Right cardiac atrium (tissue), 5 donors: ENCODE measurements around the gene XAB2. TPM values are rescaled to one million over a fixed set of nuclear protein-coding genes. Genes with fewer than 3 reads are reported as not detected.
A peak's percentile ranks its signal among the peaks of the same experiment; 100 is the strongest.

Source experiments
- ATAC-seq, 2 donors: fragments of 200-7000 bp; cut with Tn5 transposase; one replicate each; pipeline versions ENCODE4 v1.8.0 to v1.9.1; 2020; ENCODE audit warnings: moderate library complexity in 2 of 2, mild to moderate bottlenecking in 1 of 2
- DNase-seq, 3 donors: peaks; one replicate each; pipeline ENCODE4 v3.0.0-alpha.2; 2020
- H3K27ac ChIP-seq: one replicate; pipeline ENCODE4 v1.5.1; 2013; ENCODE audit warnings: mild to moderate bottlenecking, low read length, control low read depth, moderate library complexity
- H3K27me3 ChIP-seq: one replicate; pipeline ENCODE4 v1.6.1; 2013; ENCODE audit not compliant: control insufficient read depth, insufficient read depth
- H3K4me1 ChIP-seq: one replicate; pipeline ENCODE4 v1.6.1; 2013; ENCODE audit warnings: low read length; ENCODE audit not compliant: control insufficient read depth, insufficient read depth
- H3K4me3 ChIP-seq: one replicate; pipeline ENCODE4 v1.5.1; 2013; ENCODE audit warnings: low read length, control low read depth
- H3K9me3 ChIP-seq: one replicate; pipeline ENCODE4 v1.6.1; 2013; ENCODE audit warnings: low read length; ENCODE audit not compliant: control insufficient read depth
- WGBS: extraction: QIAGEN DNeasy Blood & Tissue Kit; methylation state at CpG from one replicate; pipeline ENCODE4 v1.1.7; 2013; 5-methylcytosine and 5-hydroxymethylcytosine counted together
- intact Hi-C, 4 donors: fragments of 100-400 bp; cut with DNase I; formaldehyde crosslinking; loops; one replicate each; pipeline versions ENCODE4 v1.11.0 to v1.14.0; 2022 to 2023
- polyA plus RNA-seq: library from polyadenylated mRNA; stranded (reverse); fragments of 200-250 nt; gene quantifications from one replicate; pipeline ENCODE4 v1.2.3, GENCODE V29; 2013
- total RNA-seq, 4 donors: library from RNA; stranded (reverse); fragmentation: NEBNext Ultra II Directional; extraction: Animal tissue kit (Norgen Biotek cat#: 25700); gene quantifications; one replicate each; pipeline ENCODE4 v1.2.1, GENCODE V29; 2021
- donor health status: healthy with polysubstance abuse.
- donor health status: DM: no; HTN: yes; CAD: no.
- donor health status: DM: no; HTN: no; CAD: no.
- donor health status: DM: no; HTN: yes; CAD: no; lungs with severe emphysema.
- donor health status: DM: yes; HTN: yes; CAD: no.

The XAB2 gene
- total and polyA plus RNA-seq, 5 donors: 18.9 to 27.3 (median 25.0) TPM

- DNase-seq: no peak
- WGBS: 87% methylated on average over 40 of the region's 40 CpGs
- Histone ChIP-seq H3K27ac (no peak overlapping the region), H3K4me3 (no peak overlapping the region), H3K27me3 (no peaks in the 10 kb centered on the region), H3K4me1 (peaks cover 2% of the 10 kb centered on the region), H3K9me3 (no peaks in the 10 kb centered on the region)
- no peak for ATAC-seq
- intact Hi-C loops: no loop called here
Observed at GRCh38 chr19:7632340-7633203, 3.2 kb upstream of the XAB2 start.

GRCh38 chr19:7631577-7631976 is 2.2 kb upstream of the XAB2 start:
- Histone ChIP-seq H3K9me3 (no peaks in the 10 kb centered on the region), H3K4me1 (peaks cover 2% of the 10 kb centered on the region), H3K27ac (no peak overlapping the region), H3K4me3 (no peak overlapping the region), H3K27me3 (no peaks in the 10 kb centered on the region)
- 91% methylated on average over 12 of the region's 12 CpGs for WGBS
- intact Hi-C loops: no loop called here
- no peak for ATAC-seq
- no peak for DNase-seq

GRCh38 chr19:7628589-7629311 is 595 bp downstream of the XAB2 start:
- no peaks in the 10 kb centered on the region for H3K9me3 ChIP-seq
- peak overlapping the region; percentile 94 for H3K4me3 ChIP-seq
- DNase-seq: no peak
- H3K27ac ChIP-seq: peak overlapping the region; percentile 63
- intact Hi-C loops: no loop called here
- no peak for ATAC-seq
- H3K27me3 ChIP-seq: no peaks in the 10 kb centered on the region
- 5% methylated on average over 15 of the region's 15 CpGs for WGBS
- H3K4me1 ChIP-seq: peaks cover 2% of the 10 kb centered on the region

- intact Hi-C loops: no loop called here
Observed at GRCh38 chr19:7627166-7627565, 2.2 kb downstream of the XAB2 start.

GRCh38 chr19:7625763-7626372 is 3.5 kb downstream of the XAB2 start:
- H3K27me3 ChIP-seq: no peaks in the 10 kb centered on the region
- H3K27ac ChIP-seq: no peak overlapping the region
- 97% methylated on average over 34 of the region's 34 CpGs for WGBS
- H3K9me3 ChIP-seq: no peaks in the 10 kb centered on the region
- peaks cover 2% of the 10 kb centered on the region for H3K4me1 ChIP-seq
- DNase-seq (no peak), ATAC-seq (no peak)
- no peak overlapping the region for H3K4me3 ChIP-seq
- intact Hi-C loops: no loop called here

More at GRCh38 chr19:7627166-7627565, 2.2 kb downstream of the XAB2 start:
- no peaks in the 10 kb centered on the region for H3K9me3 ChIP-seq
- no peaks in the 10 kb centered on the region for H3K27me3 ChIP-seq
- H3K27ac ChIP-seq: no peak overlapping the region
- peaks cover 2% of the 10 kb centered on the region for H3K4me1 ChIP-seq
- 90% methylated on average over 24 of the region's 24 CpGs for WGBS
- no peak overlapping the region for H3K4me3 ChIP-seq
- DNase-seq (no peak), ATAC-seq (no peak)

- WGBS: 90% methylated on average over 17 of the region's 17 CpGs
- no peak for ATAC-seq
- no peak overlapping the region for H3K4me3 ChIP-seq
- no peaks in the 10 kb centered on the region for H3K4me1 ChIP-seq
- no peaks in the 10 kb centered on the region for H3K9me3 ChIP-seq
- H3K27ac ChIP-seq: no peak overlapping the region
- intact Hi-C loops: no loop called here
- DNase-seq: no peak
- no peaks in the 10 kb centered on the region for H3K27me3 ChIP-seq
Observed at GRCh38 chr19:7624810-7625209, 4.5 kb downstream of the XAB2 start.

- Histone ChIP-seq H3K4me1 (no peaks in the 10 kb centered on the region), H3K27me3 (no peaks in the 10 kb centered on the region), H3K27ac (no peak overlapping the region), H3K9me3 (no peaks in the 10 kb centered on the region), H3K4me3 (no peak overlapping the region)
- DNase-seq (peak in 1 of 3 donors; percentile 42), ATAC-seq (no peak)
- 92% methylated on average over 39 of the region's 39 CpGs for WGBS
- intact Hi-C loops: no loop called here
Observed at GRCh38 chr19:7623725-7624603, 5.4 kb downstream of the XAB2 start.

- Histone ChIP-seq H3K4me1 (no peaks in the 10 kb centered on the region), H3K27me3 (no peaks in the 10 kb centered on the region), H3K4me3 (no peak overlapping the region), H3K9me3 (no peaks in the 10 kb centered on the region), H3K27ac (no peak overlapping the region)
- ATAC-seq (no peak), DNase-seq (peak in 1 of 3 donors; percentile 46)
- intact Hi-C loops: no loop called here
- 81% methylated on average over 16 of the region's 16 CpGs for WGBS
Observed at GRCh38 chr19:7622933-7623685, 6.2 kb downstream of the XAB2 start.

GRCh38 chr19:7620442-7621412 is 8.6 kb downstream of the XAB2 start:
- ATAC-seq: no peak
- Histone ChIP-seq H3K9me3 (no peaks in the 10 kb centered on the region), H3K27ac (no peak overlapping the region), H3K27me3 (no peaks in the 10 kb centered on the region), H3K4me3 (no peak overlapping the region), H3K4me1 (no peaks in the 10 kb centered on the region)
- intact Hi-C loops: no loop called here
- 94% methylated on average over 57 of the region's 57 CpGs for WGBS
- peak in 2 of 3 donors; percentile 57 to 61 for DNase-seq
